Right lobe of liver (tissue), 4 donors: Measurements from ENCODE around the gene ARHGEF19.

Experiments
- POLR2A ChIP-seq: fragments of 450-650 bp; IDR thresholded peaks from one replicate; pipeline ENCODE4 v1.6.1; 2017; ENCODE audit warnings: antibody characterized with exemption, mild to moderate bottlenecking
- TF ChIP-seq, protein P1 (sequence below), 4 donors: fragments of 200-600 bp in 3 of 4; fragments of 450-650 bp in 1 of 4; IDR thresholded peaks; one replicate each; pipeline versions ENCODE4 v1.5.1 to v1.8.0; 2016 to 2022; ENCODE audit warnings: antibody characterized with exemption in 4 of 4, mild to moderate bottlenecking in 2 of 4
- donor health status: DM: no; HTN: no; CAD: no.
- donor health status: DM: no; HTN: no; CAD: no.
- donor health status: DM: no; HTN: yes; CAD: no.

GRCh38 chr1:16212251-16212961 lies at the start of gene ARHGEF19:
- TF ChIP-seq, protein P1, sequence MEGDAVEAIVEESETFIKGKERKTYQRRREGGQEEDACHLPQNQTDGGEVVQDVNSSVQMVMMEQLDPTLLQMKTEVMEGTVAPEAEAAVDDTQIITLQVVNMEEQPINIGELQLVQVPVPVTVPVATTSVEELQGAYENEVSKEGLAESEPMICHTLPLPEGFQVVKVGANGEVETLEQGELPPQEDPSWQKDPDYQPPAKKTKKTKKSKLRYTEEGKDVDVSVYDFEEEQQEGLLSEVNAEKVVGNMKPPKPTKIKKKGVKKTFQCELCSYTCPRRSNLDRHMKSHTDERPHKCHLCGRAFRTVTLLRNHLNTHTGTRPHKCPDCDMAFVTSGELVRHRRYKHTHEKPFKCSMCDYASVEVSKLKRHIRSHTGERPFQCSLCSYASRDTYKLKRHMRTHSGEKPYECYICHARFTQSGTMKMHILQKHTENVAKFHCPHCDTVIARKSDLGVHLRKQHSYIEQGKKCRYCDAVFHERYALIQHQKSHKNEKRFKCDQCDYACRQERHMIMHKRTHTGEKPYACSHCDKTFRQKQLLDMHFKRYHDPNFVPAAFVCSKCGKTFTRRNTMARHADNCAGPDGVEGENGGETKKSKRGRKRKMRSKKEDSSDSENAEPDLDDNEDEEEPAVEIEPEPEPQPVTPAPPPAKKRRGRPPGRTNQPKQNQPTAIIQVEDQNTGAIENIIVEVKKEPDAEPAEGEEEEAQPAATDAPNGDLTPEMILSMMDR (IDR thresholded peaks at IDR 0.05): no peak
- TF ChIP-seq POLR2A: no peak
